ENCODE measurements around the gene ABHD17B.

Gene ABHD17B

DNA sequence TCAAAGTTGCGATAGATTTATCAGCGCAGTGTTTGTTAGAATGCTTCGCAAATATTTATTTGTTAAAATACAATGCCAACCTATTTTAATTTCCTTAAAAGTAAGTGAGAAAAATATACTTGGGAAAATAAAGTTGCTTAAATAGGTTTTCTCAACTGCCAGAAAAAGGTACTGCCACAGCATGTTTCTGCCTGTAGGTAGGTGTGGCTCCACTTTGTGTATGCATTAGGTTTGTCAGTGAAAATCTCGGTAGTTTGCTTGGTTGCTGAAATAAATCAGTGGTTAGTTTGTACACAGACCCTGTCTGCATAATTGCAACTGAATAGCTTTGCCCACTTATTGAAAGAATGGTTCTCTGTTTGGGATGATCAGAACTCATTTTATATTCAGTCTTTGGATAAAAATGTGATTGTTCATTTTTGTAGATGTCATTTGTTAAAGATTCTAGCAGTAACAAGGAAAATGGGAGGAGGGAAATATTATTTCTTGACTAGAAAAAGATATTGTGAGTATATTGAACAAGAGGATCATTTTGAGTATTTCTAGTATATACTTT, 26.2 kb upstream of the ABHD17B start:
- no peak for TF ChIP-seq CTCF (IDR thresholded peaks at IDR 0.05; ENCODE audit: low read depth, low read length)

DNA sequence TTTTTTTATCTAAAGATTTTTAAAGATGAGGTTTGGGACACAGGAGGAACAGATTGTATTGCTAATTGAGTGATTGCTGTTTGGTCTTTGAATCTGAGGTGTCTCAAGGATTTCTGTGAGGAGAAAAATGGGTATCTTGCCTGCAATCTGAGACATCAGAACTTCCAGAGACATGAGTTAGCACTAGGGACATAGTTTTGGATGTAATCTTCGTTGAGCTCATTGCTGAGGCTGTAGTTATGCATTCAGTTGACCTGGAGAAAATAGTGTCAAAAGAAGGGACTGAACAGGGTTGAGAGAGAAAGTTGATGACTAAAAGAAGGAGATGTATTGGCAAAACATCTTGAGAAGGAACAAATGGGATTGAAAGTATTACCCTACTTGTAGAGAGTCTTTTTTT, 25.1 kb upstream of the ABHD17B start:
- no peak for DNase-seq (ENCODE audit: extremely low read depth, low read depth)
- TF ChIP-seq CTCF (IDR thresholded peaks at IDR 0.05; ENCODE audit: low read depth, low read length), result no peak

More for the DNA sequence above, 26.2 kb upstream of the ABHD17B start:
- no peak for DNase-seq (ENCODE audit: extremely low read depth, low read depth)

GRCh38 chr9:71931166-71931565, 20.2 kb upstream of the ABHD17B start:
- DNase-seq (ENCODE audit: extremely low read depth, low read depth), result no peak
- no peak for TF ChIP-seq CTCF (IDR thresholded peaks at IDR 0.05; ENCODE audit: low read depth, low read length)

GRCh38 chr9:71929791-71930440, 18.9 kb upstream of the ABHD17B start:
- no peak for TF ChIP-seq CTCF (IDR thresholded peaks at IDR 0.05; ENCODE audit: low read depth, low read length)
- DNase-seq (ENCODE audit: extremely low read depth, low read depth), result no peak

DNA sequence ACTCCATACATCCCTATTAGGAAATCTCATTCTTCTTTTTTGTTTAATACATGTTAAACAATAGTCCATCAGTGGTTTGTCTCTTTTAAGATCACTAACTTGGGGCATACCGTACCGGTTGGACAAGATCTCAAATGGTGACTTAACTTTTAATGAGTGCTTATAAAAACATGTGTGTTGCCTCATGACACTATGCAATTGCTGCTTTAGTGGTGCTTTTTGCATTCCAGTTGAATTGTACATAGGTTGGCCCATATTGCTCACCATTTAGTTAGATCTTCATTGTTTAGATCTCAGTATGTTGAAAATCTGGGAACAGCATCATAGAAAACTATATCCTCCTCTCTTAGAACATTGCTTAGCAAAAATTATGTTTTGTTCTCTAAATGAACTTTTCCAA, 18.2 kb upstream of the ABHD17B start:
- no peak for TF ChIP-seq CTCF (IDR thresholded peaks at IDR 0.05; ENCODE audit: low read depth, low read length)
- no peak for DNase-seq (ENCODE audit: extremely low read depth, low read depth)

GRCh38 chr9:71928806-71929205, 17.8 kb upstream of the ABHD17B start:
- no peak for DNase-seq (ENCODE audit: extremely low read depth, low read depth)
- no peak for TF ChIP-seq CTCF (IDR thresholded peaks at IDR 0.05; ENCODE audit: low read depth, low read length)

- no peak for DNase-seq (ENCODE audit: extremely low read depth, low read depth)
- TF ChIP-seq CTCF (IDR thresholded peaks at IDR 0.05; ENCODE audit: low read depth, low read length), result no peak
Measured at GRCh38 chr9:71928376-71928775, 17.4 kb upstream of the ABHD17B start.
